Measurements from ENCODE around the gene USP3. TPM values are rescaled to one million over a fixed set of nuclear protein-coding genes. Genes with fewer than 3 reads are reported as not detected.

The USP3 gene
- total RNA-seq, 4 donors from 2014 or later: 40.1 to 46.5 (median 41.3) TPM

DNA sequence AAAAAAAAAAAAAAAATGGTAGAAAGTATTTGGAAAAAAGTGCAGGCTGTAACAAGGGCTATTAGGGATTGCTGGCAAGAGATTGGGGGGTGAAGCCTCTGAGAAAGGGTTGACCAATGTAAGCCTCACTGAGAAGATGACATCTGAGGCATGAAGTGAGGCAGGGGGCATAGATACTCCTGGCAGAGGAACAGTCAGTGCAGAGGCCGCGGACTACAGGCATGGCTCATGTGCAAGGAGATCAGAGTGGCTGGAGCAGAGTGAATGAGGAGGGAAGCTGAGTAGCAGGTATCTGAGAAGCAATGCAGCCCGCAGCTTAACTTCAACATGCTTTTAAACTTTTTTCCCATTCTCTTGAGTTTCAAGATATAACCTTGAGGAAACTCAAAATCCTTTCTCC lies 98.2 kb downstream of the USP3 start:
- no peak for DNase-seq (ENCODE audit: extremely low spot score)
- H3K36me3 ChIP-seq: peaks cover 0 to 16% (median 11%) of the 10 kb centered on the region in 4 donors
- no peak overlapping the region for H3K4me3 ChIP-seq
- peaks cover 36 to 64% (median 57%) of the 10 kb centered on the region in 4 donors for H3K4me1 ChIP-seq
- no peaks in the 10 kb centered on the region for H3K9me3 ChIP-seq
- H3K27me3 ChIP-seq: no peaks in the 10 kb centered on the region
- no peak overlapping the region for H3K27ac ChIP-seq (replicated peaks in 1 of 4)
- intact Hi-C loops (cut with DNase I): loop anchor here (5.0 to 10.0 kb wide), 2 partner anchors 115 to 318 kb away; no protein-coding TSS in a partner anchor
- 70% methylated on average over 3 of the region's 3 CpGs for WGBS
- TF ChIP-seq POLR2A (IDR thresholded peaks at IDR 0.05; ENCODE audit: low read depth) (no peak), CTCF (IDR thresholded peaks at IDR 0.05) (no peak), EP300 (IDR thresholded peaks at IDR 0.05) (no peak), POLR2AphosphoS5 (IDR thresholded peaks at IDR 0.05) (no peak)

- intact Hi-C loops (cut with DNase I): loop anchor here (5.0 to 10.0 kb wide), 2 partner anchors 116 to 319 kb away; no protein-coding TSS in a partner anchor
- DNase-seq (ENCODE audit: extremely low spot score): no peak
- Histone ChIP-seq H3K27me3 (no peaks in the 10 kb centered on the region), H3K4me1 (peaks cover 28 to 55% (median 48%) of the 10 kb centered on the region in 4 donors), H3K9me3 (no peaks in the 10 kb centered on the region), H3K27ac (replicated peaks in 1 of 4) (peak overlapping the region in 1 of 4 donors; percentile 15), H3K4me3 (no peak overlapping the region), H3K36me3 (peaks cover 0 to 26% (median 20%) of the 10 kb centered on the region in 4 donors)
- TF ChIP-seq POLR2A (IDR thresholded peaks at IDR 0.05; ENCODE audit: low read depth) (no peak), EP300 (IDR thresholded peaks at IDR 0.05) (no peak), CTCF (IDR thresholded peaks at IDR 0.05) (no peak), POLR2AphosphoS5 (IDR thresholded peaks at IDR 0.05) (no peak)
- 80% methylated on average over 4 of the region's 4 CpGs for WGBS
Observed at GRCh38 chr15:63603516-63603915, 99.1 kb downstream of the USP3 start.

DNA sequence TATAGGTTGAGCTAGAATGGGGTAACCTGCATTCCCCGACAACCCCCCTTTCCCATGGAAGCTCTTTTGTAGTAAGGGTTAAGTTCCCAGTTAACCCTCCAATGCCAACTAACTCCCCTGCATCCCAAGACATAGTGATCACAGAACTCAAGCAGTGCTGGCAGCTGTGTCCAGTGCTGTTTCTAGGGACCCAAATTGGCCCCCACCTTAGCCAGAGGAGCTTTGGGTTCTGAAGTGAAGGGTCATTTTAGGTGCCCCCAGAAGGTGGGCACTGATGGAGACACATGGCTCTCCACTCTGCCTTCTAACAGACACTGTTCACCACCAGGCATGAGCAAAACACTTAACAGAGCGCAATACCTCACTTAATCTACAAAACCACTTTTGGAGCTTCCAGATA lies 99.9 kb downstream of the USP3 start:
- H3K27me3 ChIP-seq: no peaks in the 10 kb centered on the region
- no peaks in the 10 kb centered on the region for H3K9me3 ChIP-seq
- H3K27ac ChIP-seq (replicated peaks in 1 of 4): no peak overlapping the region
- peaks cover 21 to 47% (median 40%) of the 10 kb centered on the region in 4 donors for H3K4me1 ChIP-seq
- TF ChIP-seq EP300 (IDR thresholded peaks at IDR 0.05) (no peak), CTCF (IDR thresholded peaks at IDR 0.05) (no peak), POLR2A (IDR thresholded peaks at IDR 0.05; ENCODE audit: low read depth) (no peak), POLR2AphosphoS5 (IDR thresholded peaks at IDR 0.05) (no peak)
- H3K36me3 ChIP-seq: peaks cover 0 to 33% (median 28%) of the 10 kb centered on the region in 4 donors
- H3K4me3 ChIP-seq: no peak overlapping the region
- no peak for DNase-seq (ENCODE audit: extremely low spot score)
- intact Hi-C loops (cut with DNase I): loop anchor here (5.0 to 10.0 kb wide), 2 partner anchors 117 to 319 kb away; no protein-coding TSS in a partner anchor
- WGBS: 100% methylated on average over 2 of the region's 2 CpGs

DNA sequence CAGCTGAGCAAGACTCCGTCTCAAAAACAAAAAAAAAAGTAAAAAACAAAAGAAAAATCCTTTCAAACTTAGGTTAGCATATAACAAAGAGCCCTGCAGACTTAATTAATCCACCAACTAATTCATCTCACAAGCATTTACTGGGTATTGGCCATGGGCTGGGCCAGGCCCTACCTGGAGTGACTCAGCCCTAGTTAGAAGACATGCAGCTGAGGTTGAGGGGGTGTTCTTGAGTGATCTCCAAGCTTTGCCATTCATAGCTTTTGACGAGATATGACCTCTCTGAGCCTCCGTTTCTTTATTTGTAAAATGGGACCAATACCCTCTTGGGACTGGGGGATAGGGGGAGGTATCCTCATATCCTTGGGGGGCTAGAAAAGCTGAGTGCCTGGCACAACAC lies 100.6 kb downstream of the USP3 start:
- WGBS: 92% methylated on average over 3 of the region's 3 CpGs
- DNase-seq (ENCODE audit: extremely low spot score): no peak
- Histone ChIP-seq H3K4me3 (no peak overlapping the region), H3K9me3 (no peaks in the 10 kb centered on the region), H3K27me3 (no peaks in the 10 kb centered on the region), H3K27ac (replicated peaks in 1 of 4) (no peak overlapping the region), H3K4me1 (peaks cover 16 to 42% (median 35%) of the 10 kb centered on the region in 4 donors), H3K36me3 (peaks cover 0 to 39% (median 33%) of the 10 kb centered on the region in 4 donors)
- TF ChIP-seq EP300 (IDR thresholded peaks at IDR 0.05): no peak
- TF ChIP-seq POLR2A (IDR thresholded peaks at IDR 0.05; ENCODE audit: low read depth): no peak
- TF ChIP-seq CTCF (IDR thresholded peaks at IDR 0.05): no peak
- no peak for TF ChIP-seq POLR2AphosphoS5 (IDR thresholded peaks at IDR 0.05)
- intact Hi-C loops (cut with DNase I): loop anchor here (10.0 kb wide), 1 partner anchor 320 kb away; no protein-coding TSS in a partner anchor

Measured in esophagus muscularis mucosa (tissue), 4 donors.